ENCODE data around the gene GABRE. TPM values are rescaled to one million over a fixed set of nuclear protein-coding genes. Genes with fewer than 3 reads are reported as not detected.
A peak's percentile ranks its signal among the peaks of the same experiment; 100 is the strongest.

Gene GABRE, protein sequence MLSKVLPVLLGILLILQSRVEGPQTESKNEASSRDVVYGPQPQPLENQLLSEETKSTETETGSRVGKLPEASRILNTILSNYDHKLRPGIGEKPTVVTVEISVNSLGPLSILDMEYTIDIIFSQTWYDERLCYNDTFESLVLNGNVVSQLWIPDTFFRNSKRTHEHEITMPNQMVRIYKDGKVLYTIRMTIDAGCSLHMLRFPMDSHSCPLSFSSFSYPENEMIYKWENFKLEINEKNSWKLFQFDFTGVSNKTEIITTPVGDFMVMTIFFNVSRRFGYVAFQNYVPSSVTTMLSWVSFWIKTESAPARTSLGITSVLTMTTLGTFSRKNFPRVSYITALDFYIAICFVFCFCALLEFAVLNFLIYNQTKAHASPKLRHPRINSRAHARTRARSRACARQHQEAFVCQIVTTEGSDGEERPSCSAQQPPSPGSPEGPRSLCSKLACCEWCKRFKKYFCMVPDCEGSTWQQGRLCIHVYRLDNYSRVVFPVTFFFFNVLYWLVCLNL
- total RNA-seq, result 10 to 100 TPM; 46.2 to 64.9 TPM

DNA sequence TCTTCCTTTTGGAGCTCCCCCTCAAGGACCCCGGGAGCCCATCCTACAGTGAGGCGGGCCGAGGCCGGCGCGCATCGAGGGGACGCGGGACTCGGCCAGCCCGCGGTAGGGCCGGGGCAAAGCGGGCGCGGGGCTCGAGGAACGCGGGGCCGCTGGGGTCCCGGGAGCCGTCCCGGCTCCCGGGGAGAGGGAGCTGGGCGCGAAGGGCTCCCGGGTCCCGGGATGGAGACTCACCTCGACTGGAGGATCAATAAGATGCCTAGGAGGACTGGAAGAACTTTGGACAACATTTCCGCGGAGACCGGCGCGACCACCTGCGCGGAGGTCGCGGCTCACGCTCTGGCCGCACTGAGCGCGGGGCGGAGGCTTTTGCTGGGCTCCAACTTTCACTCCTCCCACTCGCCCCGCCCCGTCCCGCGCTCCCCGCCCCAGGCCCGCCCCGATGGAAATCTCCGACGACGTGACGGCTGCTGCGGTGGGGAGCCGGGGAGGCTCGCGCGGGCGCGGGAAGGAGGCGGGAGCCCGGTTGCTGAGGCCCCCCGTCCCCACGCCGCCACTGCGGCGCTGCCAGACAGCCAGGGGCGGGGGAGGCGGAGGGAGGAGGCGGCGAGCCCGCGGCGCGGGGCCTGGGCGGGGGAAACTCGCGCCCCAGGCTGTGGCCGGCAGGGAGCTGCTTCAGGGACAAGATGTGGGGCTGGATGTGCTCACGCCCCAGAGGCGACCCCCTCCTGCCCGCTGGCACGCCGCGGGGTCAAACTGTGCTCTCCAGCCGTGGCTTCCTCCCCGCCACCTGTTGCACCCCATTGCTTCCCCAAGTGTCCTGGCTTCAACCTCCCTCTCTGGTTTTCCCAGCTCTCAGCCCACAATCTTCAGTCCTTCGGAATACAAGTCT, at the start of gene GABRE:
TSS of gene GABRE (minus strand) at position 341 of the 892 bp plus-strand sequence. CDS start at position 290, 51 bp downstream.
- peak within 1 kb of the TSS; percentile 15 to 24 for H3K4me3 ChIP-seq
- intact Hi-C loops (cut with DNase I), result no loop called here
- peaks cover 9% of the 10 kb centered on the region for H3K4me1 ChIP-seq
- ATAC-seq (peak; percentile 83), DNase-seq (peak; percentile 32 to 66 (median 54))
- H3K36me3 ChIP-seq (replicated peaks in 1 of 2; ENCODE audit: insufficient read depth in 1 of 2, low read depth in 2 of 2), result no peaks in the 10 kb centered on the region
- no peaks in the 10 kb centered on the region for H3K9me3 ChIP-seq
- no peaks in the 10 kb centered on the region for H3K27me3 ChIP-seq
- peak within 1 kb of the TSS; percentile 32 to 78 (median 66) for H3K27ac ChIP-seq
- TF ChIP-seq, protein P1, sequence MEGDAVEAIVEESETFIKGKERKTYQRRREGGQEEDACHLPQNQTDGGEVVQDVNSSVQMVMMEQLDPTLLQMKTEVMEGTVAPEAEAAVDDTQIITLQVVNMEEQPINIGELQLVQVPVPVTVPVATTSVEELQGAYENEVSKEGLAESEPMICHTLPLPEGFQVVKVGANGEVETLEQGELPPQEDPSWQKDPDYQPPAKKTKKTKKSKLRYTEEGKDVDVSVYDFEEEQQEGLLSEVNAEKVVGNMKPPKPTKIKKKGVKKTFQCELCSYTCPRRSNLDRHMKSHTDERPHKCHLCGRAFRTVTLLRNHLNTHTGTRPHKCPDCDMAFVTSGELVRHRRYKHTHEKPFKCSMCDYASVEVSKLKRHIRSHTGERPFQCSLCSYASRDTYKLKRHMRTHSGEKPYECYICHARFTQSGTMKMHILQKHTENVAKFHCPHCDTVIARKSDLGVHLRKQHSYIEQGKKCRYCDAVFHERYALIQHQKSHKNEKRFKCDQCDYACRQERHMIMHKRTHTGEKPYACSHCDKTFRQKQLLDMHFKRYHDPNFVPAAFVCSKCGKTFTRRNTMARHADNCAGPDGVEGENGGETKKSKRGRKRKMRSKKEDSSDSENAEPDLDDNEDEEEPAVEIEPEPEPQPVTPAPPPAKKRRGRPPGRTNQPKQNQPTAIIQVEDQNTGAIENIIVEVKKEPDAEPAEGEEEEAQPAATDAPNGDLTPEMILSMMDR (IDR thresholded peaks at IDR 0.05), result no peak
- TF ChIP-seq POLR2A (IDR thresholded peaks at IDR 0.05), result peak; percentile 70 to 74 (median 70)
- WGBS, 2 donors, result 2 to 13% methylated on average over 1 to 30 of the region's 90 CpGs

DNA sequence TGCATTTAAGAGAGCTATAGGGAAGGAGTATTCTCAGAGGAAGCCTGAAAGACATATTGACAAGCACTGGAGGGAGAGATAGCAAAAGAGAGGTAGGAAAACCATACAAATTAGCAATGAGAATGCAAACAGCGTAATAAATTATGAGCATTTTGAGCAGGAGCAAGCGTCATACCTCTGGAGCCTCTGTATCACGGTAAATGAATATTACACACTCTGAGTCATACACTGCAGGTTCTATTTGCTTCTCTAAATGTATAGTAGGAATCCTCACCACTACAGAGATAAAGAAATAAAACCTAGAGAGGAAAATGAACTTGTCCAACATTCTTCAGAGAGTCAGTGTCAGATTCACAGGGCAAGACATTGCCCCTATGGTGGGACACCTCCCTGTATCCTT, 46.4 kb upstream of the GABRE start:
- intact Hi-C loops (cut with DNase I), result no loop called here
- no peak for DNase-seq
- H3K4me1 ChIP-seq, result no peaks in the 10 kb centered on the region

DNA sequence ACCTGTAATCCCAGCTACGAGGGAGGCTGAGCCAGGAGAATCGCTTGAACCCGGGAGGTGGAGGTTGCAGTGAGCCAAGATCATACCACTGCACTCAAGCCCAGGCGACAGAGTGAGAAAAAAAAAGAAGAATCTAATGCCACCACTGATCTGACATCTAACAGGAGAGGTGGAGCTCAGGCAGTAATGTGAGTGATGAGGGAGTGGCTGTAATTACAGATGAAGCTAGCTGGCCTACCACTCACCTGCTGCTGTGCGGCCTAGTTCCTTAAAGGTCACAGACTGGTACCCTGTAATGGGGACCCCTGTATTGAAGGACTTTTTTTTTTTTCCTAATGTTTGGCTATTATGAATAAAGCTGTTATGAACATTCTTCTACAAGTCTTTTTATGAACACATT, 25.3 kb upstream of the GABRE start:
- no peak for DNase-seq
- Histone ChIP-seq H3K4me3 (no peak overlapping the region), H3K27me3 (no peaks in the 10 kb centered on the region), H3K9me3 (no peaks in the 10 kb centered on the region), H3K4me1 (no peaks in the 10 kb centered on the region), H3K36me3 (replicated peaks in 1 of 2; ENCODE audit: insufficient read depth in 1 of 2, low read depth in 2 of 2) (no peaks in the 10 kb centered on the region), H3K27ac (no peak overlapping the region)
- intact Hi-C loops (cut with DNase I), result no loop called here
- WGBS, 2 donors, result 85% methylated on average over 4 to 5 of the region's 5 CpGs
- TF ChIP-seq POLR2A (IDR thresholded peaks at IDR 0.05), result no peak
- TF ChIP-seq, protein P1 (IDR thresholded peaks at IDR 0.05), result no peak
- no peak for ATAC-seq

More for the DNA sequence above, 46.4 kb upstream of the GABRE start:
- ATAC-seq, result no peak
- Histone ChIP-seq H3K27me3 (no peaks in the 10 kb centered on the region), H3K27ac (no peak overlapping the region), H3K4me3 (no peak overlapping the region), H3K36me3 (replicated peaks in 1 of 2; ENCODE audit: insufficient read depth in 1 of 2, low read depth in 2 of 2) (no peaks in the 10 kb centered on the region), H3K9me3 (no peaks in the 10 kb centered on the region)
- 86 to 100% methylated on average over 3 of the region's 3 CpGs for WGBS, 2 donors
- TF ChIP-seq, protein P1 (IDR thresholded peaks at IDR 0.05), result no peak
- no peak for TF ChIP-seq POLR2A (IDR thresholded peaks at IDR 0.05)

DNA sequence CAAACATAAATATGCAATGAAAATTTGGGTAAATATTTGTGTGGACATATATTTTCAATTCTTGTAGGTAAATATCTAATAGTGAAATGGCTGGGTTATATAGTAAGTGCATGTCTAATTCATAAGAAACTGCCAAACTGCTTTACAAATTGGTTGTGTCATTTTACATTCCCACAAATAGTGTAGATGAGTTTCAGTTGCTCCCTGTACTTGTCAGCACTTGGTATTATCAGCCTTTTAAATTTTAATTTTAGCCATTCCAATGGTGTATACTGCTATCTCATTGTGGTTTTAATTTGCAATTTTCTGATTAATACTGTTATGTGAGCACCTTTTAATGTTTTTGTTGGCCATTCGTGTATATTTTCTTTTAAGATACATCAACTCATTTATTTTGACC, 23.1 kb upstream of the GABRE start:
- no peaks in the 10 kb centered on the region for H3K36me3 ChIP-seq (replicated peaks in 1 of 2; ENCODE audit: insufficient read depth in 1 of 2, low read depth in 2 of 2)
- H3K27me3 ChIP-seq, result no peaks in the 10 kb centered on the region
- H3K4me1 ChIP-seq, result no peaks in the 10 kb centered on the region
- ATAC-seq, result no peak
- DNase-seq, result no peak
- no peak overlapping the region for H3K4me3 ChIP-seq
- TF ChIP-seq, protein P1 (IDR thresholded peaks at IDR 0.05), result no peak
- TF ChIP-seq POLR2A (IDR thresholded peaks at IDR 0.05), result no peak
- intact Hi-C loops (cut with DNase I), result no loop called here
- WGBS, 2 donors, result 85% methylated on average over 1 of the region's 1 CpG
- no peaks in the 10 kb centered on the region for H3K9me3 ChIP-seq
- no peak overlapping the region for H3K27ac ChIP-seq

Data from body of pancreas (tissue), 4 donors.